ENCODE data around the gene LRRN2.
"Not testable (repeated sequence)": the region's sequence is repeated elsewhere in the genome, so short reads cannot be mapped to it uniquely, and the experiment has no call there.

The LRRN2 gene

GRCh38 chr1:204571128-204571527, 114.4 kb downstream of the LRRN2 start:
- no peak for DNase-seq

- DNase-seq = not testable (repeated sequence)
Measured at GRCh38 chr1:204570021-204570420, 115.5 kb downstream of the LRRN2 start.

DNA sequence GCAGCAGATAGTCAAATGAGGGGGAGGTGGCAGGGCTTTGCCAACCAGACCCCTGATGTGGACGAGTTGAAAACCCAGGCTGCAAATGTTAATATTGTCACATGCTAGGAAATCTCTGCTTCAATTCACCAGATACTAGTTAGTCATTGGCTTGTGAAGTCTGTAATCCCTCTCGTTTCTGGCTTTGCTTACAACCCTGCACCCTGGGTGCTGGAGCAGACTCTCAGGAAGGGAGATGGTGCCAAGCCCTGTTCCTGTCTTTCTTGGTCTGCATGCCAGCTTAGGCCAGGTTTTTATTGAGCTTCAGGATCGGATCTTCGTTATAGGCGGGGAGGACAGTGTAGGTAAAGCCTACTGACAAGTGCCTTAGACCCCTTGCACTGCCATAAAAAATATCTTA, 116.1 kb downstream of the LRRN2 start:
- DNase-seq = no peak

GRCh38 chr1:204568576-204569315, 116.8 kb downstream of the LRRN2 start:
- DNase-seq = peak; percentile 30
